Muscle layer of duodenum (tissue), 2 donors: ENCODE results near the gene KRTAP19-6.
"Not testable (repeated sequence)": the region's sequence is repeated elsewhere in the genome, so short reads cannot be mapped to it uniquely, and the experiment has no call there.

Source experiments
- H3K27ac ChIP-seq: one replicate; pipeline ENCODE4 v1.7.0; 2013; ENCODE audit warnings: mild to moderate bottlenecking, low read length
- H3K27me3 ChIP-seq: one replicate; pipeline ENCODE4 v1.7.0; 2013; ENCODE audit warnings: low read depth, mild to moderate bottlenecking, control low read depth, low read length
- H3K36me3 ChIP-seq, 2 donors: one replicate each; pipeline ENCODE4 v1.7.0; 2013; ENCODE audit warnings: low read length in 2 of 2, control low read depth in 1 of 2, mild to moderate bottlenecking in 1 of 2; ENCODE audit not compliant: insufficient read depth in 2 of 2, control insufficient read depth in 1 of 2
- H3K4me1 ChIP-seq, 2 donors: one replicate each; pipeline ENCODE4 v1.7.0; 2013; ENCODE audit warnings: low read length in 2 of 2, mild to moderate bottlenecking in 2 of 2, control low read depth in 1 of 2, moderate library complexity in 1 of 2; ENCODE audit not compliant: insufficient read depth in 2 of 2, control insufficient read depth in 1 of 2
- H3K4me3 ChIP-seq, 2 donors: one replicate each; pipeline ENCODE4 v1.7.0; 2013; ENCODE audit warnings: low read length in 2 of 2, low read depth in 1 of 2, mild to moderate bottlenecking in 1 of 2
- H3K9me3 ChIP-seq, 2 donors: one replicate each; pipeline ENCODE4 v1.7.0; 2013; ENCODE audit warnings: low read length in 2 of 2, control low read depth in 1 of 2, mild to moderate bottlenecking in 1 of 2; ENCODE audit not compliant: control insufficient read depth in 1 of 2
- donor health status: healthy.

Gene KRTAP19-6

DNA sequence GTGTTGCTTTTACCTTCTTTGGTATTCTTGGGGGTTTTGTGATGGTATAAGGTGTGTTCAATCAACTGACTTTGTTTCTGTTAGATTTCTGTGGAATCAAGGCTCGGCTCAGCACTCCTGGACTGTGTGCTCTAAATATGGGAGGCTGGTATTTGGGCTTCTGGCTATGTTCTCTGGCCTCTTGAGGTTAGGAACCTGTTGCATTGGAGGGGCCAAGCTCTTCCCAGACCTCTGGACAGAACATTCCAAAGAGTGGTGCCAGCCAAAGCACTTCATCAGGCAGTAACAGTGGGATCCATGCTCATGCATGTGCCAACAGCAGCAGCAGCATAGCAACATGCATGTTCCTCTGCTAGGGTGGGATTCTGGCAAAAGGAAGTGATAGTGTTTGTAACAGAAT lies 11.1 kb upstream of the KRTAP19-6 start:
- Histone ChIP-seq H3K9me3 (peaks cover 0 to 6% of the 10 kb centered on the region in 2 donors), H3K36me3 (no peaks in the 10 kb centered on the region), H3K4me3 (no peak overlapping the region)

DNA sequence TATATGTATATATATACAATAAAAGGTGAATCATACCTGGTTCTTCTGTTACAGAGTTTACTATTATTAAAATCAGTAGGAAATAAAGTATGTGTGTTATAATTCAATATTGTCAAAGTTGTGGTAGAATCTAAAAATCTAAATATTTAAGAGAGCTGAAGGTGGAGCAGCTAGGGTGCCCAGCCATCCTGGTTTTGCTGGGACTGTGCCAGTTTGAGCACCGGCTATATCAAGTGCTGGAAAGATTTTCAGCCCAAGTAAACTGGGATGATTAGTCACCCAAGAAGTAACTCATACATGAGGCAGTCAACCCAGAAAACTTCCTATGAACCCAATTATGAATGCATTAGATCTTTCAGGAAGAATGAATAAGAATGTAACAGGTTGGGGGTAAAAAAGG lies 22.8 kb downstream of the KRTAP19-6 start:
- Histone ChIP-seq H3K27ac (no peak overlapping the region), H3K9me3 (no peaks in the 10 kb centered on the region), H3K4me3 (no peak overlapping the region), H3K4me1 (no peaks in the 10 kb centered on the region), H3K27me3 (no peaks in the 10 kb centered on the region), H3K36me3 (no peaks in the 10 kb centered on the region)

More for the DNA sequence above, 11.1 kb upstream of the KRTAP19-6 start:
- no peaks in the 10 kb centered on the region for H3K27me3 ChIP-seq
- H3K27ac ChIP-seq = no peak overlapping the region
- H3K4me1 ChIP-seq = no peaks in the 10 kb centered on the region

DNA sequence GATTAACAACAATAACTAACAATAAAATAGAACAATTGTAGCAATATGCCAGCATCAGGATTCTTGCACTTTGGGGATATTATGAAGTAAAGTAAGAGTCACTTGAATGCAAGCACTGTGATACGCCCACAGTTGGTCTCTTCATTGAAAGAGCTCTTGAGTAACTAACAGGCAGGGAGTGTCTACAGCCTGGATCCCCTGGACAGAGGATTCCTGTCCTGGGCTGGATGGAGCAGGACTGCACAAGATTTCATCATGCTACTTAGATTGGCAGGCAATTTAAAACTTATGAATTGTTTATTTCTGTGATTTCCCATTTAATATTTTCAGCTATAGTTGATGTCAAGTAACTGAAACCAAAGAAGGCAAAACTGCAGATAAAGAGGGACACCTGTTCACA lies 26.0 kb downstream of the KRTAP19-6 start:
- no peaks in the 10 kb centered on the region for H3K27me3 ChIP-seq
- no peaks in the 10 kb centered on the region for H3K36me3 ChIP-seq
- H3K4me1 ChIP-seq = no peaks in the 10 kb centered on the region
- no peak overlapping the region for H3K4me3 ChIP-seq
- H3K9me3 ChIP-seq = no peaks in the 10 kb centered on the region
- H3K27ac ChIP-seq = no peak overlapping the region

DNA sequence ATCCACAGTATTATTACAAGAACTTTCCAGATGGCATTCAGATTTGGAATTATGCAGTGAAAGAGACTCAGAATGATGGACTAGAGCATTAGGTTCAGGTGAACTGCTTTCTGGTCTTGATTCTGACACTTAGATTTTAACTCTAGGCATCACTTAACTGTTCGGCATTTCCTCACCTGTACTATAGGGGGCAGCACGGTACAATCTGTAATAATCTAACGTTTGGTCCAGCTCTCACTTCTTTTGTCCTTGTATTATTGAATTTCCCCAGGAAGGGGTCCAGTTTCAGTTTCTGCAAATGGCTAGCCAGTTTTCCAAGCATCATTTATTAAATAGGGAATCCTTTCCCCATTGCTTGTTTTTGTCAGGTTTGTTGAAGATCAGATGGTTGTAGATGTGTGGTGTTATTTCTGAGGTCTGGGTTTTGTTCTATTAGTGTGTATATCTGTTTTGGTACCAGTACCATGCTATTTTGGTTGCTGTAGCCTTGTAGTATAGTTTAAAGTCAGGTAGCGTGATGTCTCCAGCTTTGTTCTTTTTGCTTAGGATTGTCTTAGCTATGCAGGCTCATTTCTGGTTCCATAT lies 36.0 kb downstream of the KRTAP19-6 start:
- H3K9me3 ChIP-seq, H3K4me1 ChIP-seq, H3K4me3 ChIP-seq, H3K36me3 ChIP-seq, H3K27ac ChIP-seq, H3K27me3 ChIP-seq: not testable (repeated sequence)

DNA sequence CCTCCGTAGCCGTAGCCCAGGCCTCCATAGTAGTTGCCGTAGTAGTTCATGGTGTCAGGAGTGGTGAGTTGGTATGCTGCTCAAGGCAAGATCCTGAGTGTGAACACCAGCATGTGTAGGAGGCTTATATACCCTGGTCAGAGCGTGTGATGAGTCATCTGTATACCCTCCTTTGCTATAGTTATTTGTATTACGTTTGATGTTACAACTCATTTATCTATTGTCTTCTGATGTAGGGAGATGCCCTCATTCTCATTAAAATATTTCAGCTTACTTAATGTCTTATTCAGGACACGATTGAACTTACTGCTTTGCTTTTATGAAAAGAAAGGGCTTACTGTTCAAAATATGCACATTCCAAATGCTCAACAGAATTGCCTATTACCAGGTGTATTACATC lies 39.6 kb downstream of the KRTAP19-6 start, which contains the start of gene KRTAP19-5:
Gene KRTAP19-5, minus strand, starts transcription at position 101 of the 400 bp plus-strand sequence. Its CDS starts 51 bp downstream, at position 50.
- H3K27me3 ChIP-seq = no peaks in the 10 kb centered on the region
- no peak within 1 kb of the TSS for H3K27ac ChIP-seq
- no peaks in the 10 kb centered on the region for H3K9me3 ChIP-seq

DNA sequence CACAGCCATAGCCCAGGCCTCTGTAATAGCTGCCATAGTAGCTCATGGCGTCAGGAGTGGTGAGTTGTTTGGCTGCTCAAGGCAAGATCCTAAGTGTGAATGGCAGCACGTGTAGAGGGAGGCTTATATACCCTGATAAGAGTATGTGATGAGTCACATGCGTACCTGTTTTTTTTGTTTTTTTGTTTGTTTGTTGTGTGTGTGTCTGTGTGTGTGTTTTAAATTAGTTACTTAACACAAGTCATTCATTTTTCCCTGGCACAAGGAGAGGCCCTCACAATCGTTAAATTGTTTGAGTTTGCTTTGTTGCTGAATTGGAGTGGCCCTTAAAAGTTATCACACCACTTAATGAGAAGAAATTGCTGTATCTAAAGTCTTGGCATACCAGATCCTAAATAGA lies 44.6 kb downstream of the KRTAP19-6 start, which contains the start of gene KRTAP19-4:
Gene KRTAP19-4, minus strand, starts transcription at position 101 of the 400 bp plus-strand sequence. Its CDS starts 55 bp downstream, at position 46.
- H3K27me3 ChIP-seq = no peaks in the 10 kb centered on the region
- H3K9me3 ChIP-seq = no peaks in the 10 kb centered on the region
- H3K4me3 ChIP-seq = no peak within 1 kb of the TSS
- H3K36me3 ChIP-seq = no peaks in the 10 kb centered on the region
- H3K27ac ChIP-seq = no peak within 1 kb of the TSS
- no peaks in the 10 kb centered on the region for H3K4me1 ChIP-seq

More for the DNA sequence above, 39.6 kb downstream of the KRTAP19-6 start, which contains the start of gene KRTAP19-5:
- Histone ChIP-seq H3K4me3 (no peak within 1 kb of the TSS), H3K36me3 (no peaks in the 10 kb centered on the region), H3K4me1 (no peaks in the 10 kb centered on the region)

DNA sequence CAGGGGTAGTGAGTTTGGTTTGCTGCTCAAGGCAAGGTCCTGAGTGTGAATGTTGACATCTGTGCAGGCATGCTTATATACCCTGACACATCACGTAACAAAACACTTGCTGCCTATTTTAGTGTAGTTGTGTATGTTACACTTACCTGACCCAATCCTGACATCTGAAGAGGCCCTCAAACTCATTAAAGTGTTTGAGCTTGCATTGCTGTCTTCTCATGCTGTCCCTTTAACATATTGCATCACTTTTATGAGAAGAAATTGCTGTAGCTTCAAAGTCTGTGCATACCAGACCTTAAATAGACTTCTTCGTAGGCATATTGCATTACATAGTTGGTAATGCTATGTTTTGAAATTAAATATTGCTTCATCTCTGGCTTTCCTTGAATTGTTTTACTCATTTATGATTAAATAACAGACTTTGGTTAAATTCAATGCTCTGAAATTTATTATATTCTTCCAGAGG lies 49.7 kb downstream of the KRTAP19-6 start, which contains the start of gene KRTAP19-3:
Gene KRTAP19-3, minus strand, starts transcription at position 51 of the 466 bp plus-strand sequence. CDS start 56 bp downstream, outside the sequence.
- no peaks in the 10 kb centered on the region for H3K4me1 ChIP-seq
- H3K36me3 ChIP-seq = no peaks in the 10 kb centered on the region
- H3K27ac ChIP-seq = no peak within 1 kb of the TSS
- no peak within 1 kb of the TSS for H3K4me3 ChIP-seq
- no peaks in the 10 kb centered on the region for H3K27me3 ChIP-seq
- H3K9me3 ChIP-seq = no peaks in the 10 kb centered on the region
